K562 (cell line): ENCODE data around the gene PPP1R9B. TPM values are rescaled to one million over a fixed set of nuclear protein-coding genes. Genes with fewer than 3 reads are reported as not detected.

ENCODE experiments used
- ATAC-seq: fragments of 200-7000 bp; cut with Tn5 transposase; 3 replicates; pipeline ENCODE4 v1.9.1; 2020; ENCODE audit warnings: moderate library complexity
- BruUV-seq: library from RNA; stranded (reverse); fragments of 400-500 nt; replicated peaks from 2 replicates; lab custom pipeline; 2021; lab: Mats Ljungman, UMichigan
- CTCF ChIA-PET: fragments of 300-600 bp; formaldehyde crosslinking; extraction: SDS; loops from one replicate; lab custom pipeline; 2021; ENCODE audit warnings: low intra/inter-chr PET ratio; lab: Yijun Ruan, JAX
- POLR2A ChIA-PET: fragments of 300-600, 350-650 bp; sonication (Branson Sonifier 250); formaldehyde crosslinking; extraction: SDS; loops from one replicate; lab custom pipeline; 2021; ENCODE audit warnings: antibody characterized with exemption, inconsistent platforms; lab: Yijun Ruan, JAX
- DNase-seq, 4 experiments: peaks; one replicate each; pipeline versions ENCODE4 v3.0.0 to v3.0.0-alpha.2; 2011 to 2018; ENCODE audit warnings: low spot score in 3 of 4, mixed read lengths in 3 of 4; ENCODE audit errors: extremely low read depth in 1 of 4
- FAIRE-seq: peaks from 2 replicates; lab custom pipeline; 2011; peaks lifted over from hg19 to GRCh38; lab: Jason Lieb, UNC
- H2AFZ ChIP-seq: 2 replicates; pipeline ENCODE4 v1.6.0; 2011; ENCODE audit warnings: low read depth, low read length, control low read depth, inconsistent platforms
- H3K27ac ChIP-seq: fragments of 200-600 bp; 3 replicates; pipeline ENCODE4 v1.8.0; 2011; ENCODE audit warnings: low read depth, mild to moderate bottlenecking, control low read depth, inconsistent platforms, low read length, moderate library complexity, mixed read lengths; ENCODE audit errors: extremely low read depth
- H3K27me3 ChIP-seq, 2 experiments: fragments of 300-600 bp in 1 of 2; 2 replicates in 1 of 2; 3 replicates in 1 of 2; pipeline versions ENCODE4 v1.6.0 to v1.8.0; 2011; ENCODE audit warnings: inconsistent platforms in 2 of 2, low read length in 2 of 2, mild to moderate bottlenecking in 1 of 2, mixed read lengths in 1 of 2, moderate library complexity in 1 of 2; ENCODE audit not compliant: control insufficient read depth in 2 of 2, insufficient read depth in 2 of 2
- H3K36me3 ChIP-seq: fragments of 300-600 bp; 3 replicates; pipeline ENCODE4 v1.8.0; 2011; ENCODE audit warnings: mild to moderate bottlenecking, low read length, inconsistent platforms; ENCODE audit not compliant: control insufficient read depth, insufficient read depth
- H3K4me1 ChIP-seq, 2 experiments: fragments of 200-600 bp in 1 of 2; replicated peaks in 1 of 2; 2 replicates in 1 of 2; 3 replicates in 1 of 2; pipeline versions ENCODE4 v1.5.1 to v1.8.0; 2011; ENCODE audit warnings: inconsistent platforms in 2 of 2, low read length in 2 of 2, mild to moderate bottlenecking in 1 of 2, mixed read lengths in 1 of 2, moderate library complexity in 1 of 2; ENCODE audit not compliant: control insufficient read depth in 2 of 2, insufficient read depth in 2 of 2
- H3K4me2 ChIP-seq: 2 replicates; pipeline ENCODE4 v1.6.1; 2011; ENCODE audit warnings: low read length, control low read depth, inconsistent platforms, mixed read lengths; ENCODE audit not compliant: insufficient read depth
- H3K4me3 ChIP-seq: fragments of 200-600 bp; sonication (generic), shearing (Covaris generic); 2 replicates; pipeline ENCODE4 v1.5.1; 2016; ENCODE audit warnings: control low read depth, inconsistent platforms
- H3K79me2 ChIP-seq: fragments of 200-600 bp; 3 replicates; pipeline ENCODE4 v1.8.0; 2011; ENCODE audit warnings: low read length, inconsistent platforms; ENCODE audit not compliant: control insufficient read depth, insufficient read depth
- H3K9ac ChIP-seq, 2 experiments: 2 replicates each; pipeline versions ENCODE4 v1.6.0 to v1.6.1; 2011; ENCODE audit warnings: low read depth in 2 of 2, low read length in 2 of 2, control low read depth in 1 of 2, inconsistent platforms in 1 of 2, mild to moderate bottlenecking in 1 of 2, mixed read lengths in 1 of 2; ENCODE audit not compliant: insufficient read depth in 1 of 2
- H3K9me1 ChIP-seq: one replicate; pipeline ENCODE4 v1.6.0; 2011; ENCODE audit warnings: inconsistent platforms, mild to moderate bottlenecking, low read length, moderate library complexity; ENCODE audit not compliant: control insufficient read depth, insufficient read depth
- H3K9me3 ChIP-seq: replicated peaks from 2 replicates; pipeline ENCODE4 v1.5.1; 2011; ENCODE audit warnings: low read depth, low read length, inconsistent platforms; ENCODE audit not compliant: control insufficient read depth, insufficient read depth
- H4K20me1 ChIP-seq: replicated peaks from 2 replicates; pipeline ENCODE4 v1.6.1; 2011; ENCODE audit warnings: low read length, inconsistent platforms, mixed read lengths; ENCODE audit not compliant: control insufficient read depth, insufficient read depth
- ARID3A ChIP-seq: IDR thresholded peaks from 2 replicates; pipeline ENCODE4 v1.6.1; 2012; ENCODE audit warnings: low read depth, low read length, improper control_type of control experiment, borderline replicate concordance
- BACH1 ChIP-seq: fragments of 200-800 bp; sonication (Bioruptor generic); IDR thresholded peaks from 2 replicates; pipeline ENCODE4 v1.6.1; 2016; ENCODE audit warnings: missing genetic modification characterization, missing compliant biosample characterization
- CLOCK ChIP-seq: fragments of 250-450 bp; sonication (Bioruptor Pico); IDR thresholded peaks from 2 replicates; pipeline ENCODE4 v1.4.0; 2020; ENCODE audit warnings: mild to moderate bottlenecking, moderate library complexity, borderline replicate concordance
- DMBX1 ChIP-seq: fragments of 250-450 bp; sonication (Bioruptor Pico); IDR thresholded peaks from 2 replicates; pipeline ENCODE4 v1.8.0; 2022; ENCODE audit warnings: inconsistent platforms, mild to moderate bottlenecking, moderate library complexity, borderline replicate concordance
- EHMT2 ChIP-seq: fragments of 450-650 bp; IDR thresholded peaks from 2 replicates; pipeline ENCODE4 v1.6.1; 2018; ENCODE audit warnings: antibody characterized with exemption
- ELF1 ChIP-seq: fragments of 200-800 bp; sonication (Bioruptor generic); IDR thresholded peaks from 2 replicates; pipeline ENCODE4 v1.6.1; 2016; ENCODE audit warnings: missing genetic modification characterization, missing compliant biosample characterization
- HNRNPH1 ChIP-seq: fragments of 200-400 bp; formaldehyde crosslinking; optimal IDR thresholded peaks from 2 replicates; pipeline ENCODE3; 2017; ENCODE audit warnings: low read depth, mild to moderate bottlenecking, low read length, moderate library complexity
- NFATC3 ChIP-seq: fragments of 450-650 bp; IDR thresholded peaks from 2 replicates; pipeline ENCODE4 v1.6.1; 2017; ENCODE audit warnings: mild to moderate bottlenecking
- POLR2AphosphoS2 ChIP-seq: IDR thresholded peaks from 2 replicates; pipeline ENCODE4 v1.6.1; 2012; ENCODE audit warnings: low read length, improper control_type of control experiment
- POU5F1 ChIP-seq: fragments of 150-350 bp; IDR thresholded peaks from 2 replicates; pipeline ENCODE4 v1.6.1; 2014; ENCODE audit warnings: borderline replicate concordance, low read length, low read depth, mild to moderate bottlenecking; ENCODE audit not compliant: partially characterized antibody
- PTTG1 ChIP-seq: fragments of 450-650 bp; IDR thresholded peaks from 2 replicates; pipeline ENCODE4 v1.6.1; 2016; ENCODE audit warnings: low read depth, mild to moderate bottlenecking, missing genetic modification characterization, missing compliant biosample characterization
- RBBP5 ChIP-seq: fragments of 200-600 bp; sonication (generic); IDR thresholded peaks from 2 replicates; pipeline ENCODE4 v1.6.1; 2012; ENCODE audit warnings: borderline replicate concordance, mild to moderate bottlenecking, low read length, control low read depth, inconsistent platforms; ENCODE audit not compliant: insufficient read depth, poor library complexity, severe bottlenecking
- STAT5A ChIP-seq: IDR thresholded peaks from 2 replicates; pipeline ENCODE4 v1.6.1; 2012; ENCODE audit warnings: low read length, inconsistent platforms, borderline replicate concordance
- ZFP36 ChIP-seq: fragments of 150-350 bp; IDR thresholded peaks from 2 replicates; pipeline ENCODE4 v1.6.1; 2018; ENCODE audit warnings: low read length, low read depth; ENCODE audit not compliant: partially characterized antibody
- ZNF140 ChIP-seq: fragments of 250-450 bp; sonication (Bioruptor Pico); IDR thresholded peaks from 2 replicates; pipeline ENCODE4 v1.8.0; 2021; ENCODE audit warnings: moderate library complexity, mild to moderate bottlenecking, inconsistent platforms
- ZNF146 ChIP-seq: IDR thresholded peaks from one replicate; pipeline ENCODE4 v1.6.1; 2018; ENCODE audit warnings: missing compliant biosample characterization; ENCODE audit not compliant: unreplicated experiment
- ZNF584 ChIP-seq: fragments of 200-800 bp; sonication (Bioruptor generic); IDR thresholded peaks from 2 replicates; pipeline ENCODE4 v1.6.1; 2016; ENCODE audit warnings: low read depth, mild to moderate bottlenecking, missing genetic modification characterization, missing compliant biosample characterization
- ZNF780A ChIP-seq: fragments of 250-450 bp; sonication (Bioruptor Pico); IDR thresholded peaks from 2 replicates; pipeline ENCODE4 v1.5.0; 2021; ENCODE audit warnings: mild to moderate bottlenecking
- WGBS: fragments of 100-300 bp; shearing (Covaris generic); methylation state at CpG from one replicate; pipeline ENCODE4 v1.1.6; 2016; ENCODE audit warnings: low coverage, mixed read lengths; ENCODE audit not compliant: insufficient coverage; ENCODE audit errors: missing lambda C conversion rate; 5-methylcytosine and 5-hydroxymethylcytosine counted together
- in situ Hi-C: fragments of 300-500 bp; cut with MboI; formaldehyde crosslinking; loops from 4 replicates; pipeline ENCODE4 v1.15.0; 2018; ENCODE audit warnings: inconsistent platforms, mixed read lengths
- intact Hi-C: fragments of 100-400 bp; cut with micrococcal nuclease; formaldehyde crosslinking; loops from 2 replicates; pipeline ENCODE4 v1.14.2; 2022
- polyA plus RNA-seq, 8 experiments: library from polyadenylated mRNA; depleted of rRNA in 4 of 8; stranded (reverse) in 5 of 8; unstranded in 3 of 8; fragments of >200 nt; fragmentation: Nextera tagmentation in 2 of 8; fragmentation: Illumina TruSeq in 1 of 8; extraction: Ambion mirVana in 2 of 8; extraction: Trizol in 1 of 8; gene quantifications; 2 replicates each; pipeline versions ENCODE4 v1.2.1 to v1.2.3, GENCODE V29; 2011 to 2014; ENCODE audit warnings: inconsistent platforms in 1 of 8, missing spikeins in 1 of 8
- total RNA-seq, 7 experiments: library from RNA; depleted of rRNA in 6 of 7; stranded (reverse); fragments of >200 nt in 6 of 7; fragmentation: Illumina TruSeq in 2 of 7; extraction: Trizol in 2 of 7; gene quantifications; 2 replicates each; pipeline versions ENCODE4 v1.2.1 to v1.2.3, GENCODE V29; 2011 to 2021; ENCODE audit warnings: low replicate concordance in 1 of 7

Gene PPP1R9B
- total and polyA plus RNA-seq, 9 of the 15 experiments (the other 6 are each of a cell fraction or from before 2014, with no cell fraction given) = 0.10 to 63.5 (median 24.7) TPM

GRCh38 chr17:50118076-50118827, 32.2 kb downstream of the PPP1R9B start:
- BruUV-seq = no TSS peak

More at GRCh38 chr17:50118076-50118827, 32.2 kb downstream of the PPP1R9B start:
- CTCF ChIA-PET = interaction anchor here (0.6 kb wide), 1 partner anchor 44 kb away, joined by 3 read pairs; no protein-coding TSS in a partner anchor
- Histone ChIP-seq H2AFZ (no peak overlapping the region), H3K4me2 (no peak overlapping the region), H3K27ac (no peak overlapping the region), H3K79me2 (no peaks in the 10 kb centered on the region), H3K4me1 (peaks cover 0 to 20% of the 10 kb centered on the region in 2 experiments; a peak in 4 of 5 replicates), H4K20me1 (peaks cover 9% of the 10 kb centered on the region), H3K9me1 (no peaks in the 10 kb centered on the region), H3K9ac (no peak overlapping the region), H3K27me3 (peaks cover 34 to 51% of the 10 kb centered on the region in 2 experiments; a peak in 4 of 5 replicates), H3K4me3 (no peak overlapping the region), H3K9me3 (no peaks in the 10 kb centered on the region), H3K36me3 (no peaks in the 10 kb centered on the region)
- intact Hi-C loops = no loop called here
- ATAC-seq = no peak
- POLR2A ChIA-PET = no interaction called here
- no peak for FAIRE-seq
- WGBS = 43% methylated on average over 15 of the region's 23 CpGs
- no peak for DNase-seq
- TF ChIP-seq NFATC3 (no peak), ZNF140 (CRISPR knock-in tag) (no peak), RBBP5 (no peak), BACH1 (tag) (no peak), POLR2AphosphoS2 (no peak), POU5F1 (no peak), ARID3A (no peak), EHMT2 (no peak), DMBX1 (CRISPR knock-in tag) (no peak), ZFP36 (no peak), ELF1 (no peak), CLOCK (CRISPR knock-in tag) (no peak), ZNF146 (CRISPR knock-in tag) (no peak), ZNF584 (CRISPR knock-in tag) (no peak), ZNF780A (CRISPR knock-in tag) (no peak), STAT5A (no peak), PTTG1 (tag) (no peak), HNRNPH1 (no peak)
- in situ Hi-C loops = no loop called here
